OCI-LY1 (cell line): ENCODE results near the gene LSAMP.

Source experiments
- CTCF ChIP-seq: fragments of 200-600 bp; sonication (generic), shearing (Covaris generic); IDR thresholded peaks from 2 replicates; pipeline ENCODE4 v1.5.1; 2017; ENCODE audit warnings: mild to moderate bottlenecking, antibody characterized with exemption, low read length, moderate library complexity, mixed read lengths
- EZH2 ChIP-seq: fragments of 200-600 bp; sonication (generic), shearing (Covaris generic); IDR thresholded peaks from 2 replicates; pipeline ENCODE4 v1.8.0; 2017; ENCODE audit warnings: borderline replicate concordance, mixed run types, mild to moderate bottlenecking, antibody characterized with exemption, low read length, moderate library complexity, mixed read lengths

GRCh38 chr3:116291141-116291540 is 154.1 kb downstream of the LSAMP start:
- TF ChIP-seq CTCF (no peak), EZH2 (no peak)
